ENCODE results near the gene ZNF710. TPM values are rescaled to one million over a fixed set of nuclear protein-coding genes. Genes with fewer than 3 reads are reported as not detected.
"Not testable (repeated sequence)": the region's sequence is repeated elsewhere in the genome, so short reads cannot be mapped to it uniquely, and the experiment has no call there.

Gene ZNF710, protein sequence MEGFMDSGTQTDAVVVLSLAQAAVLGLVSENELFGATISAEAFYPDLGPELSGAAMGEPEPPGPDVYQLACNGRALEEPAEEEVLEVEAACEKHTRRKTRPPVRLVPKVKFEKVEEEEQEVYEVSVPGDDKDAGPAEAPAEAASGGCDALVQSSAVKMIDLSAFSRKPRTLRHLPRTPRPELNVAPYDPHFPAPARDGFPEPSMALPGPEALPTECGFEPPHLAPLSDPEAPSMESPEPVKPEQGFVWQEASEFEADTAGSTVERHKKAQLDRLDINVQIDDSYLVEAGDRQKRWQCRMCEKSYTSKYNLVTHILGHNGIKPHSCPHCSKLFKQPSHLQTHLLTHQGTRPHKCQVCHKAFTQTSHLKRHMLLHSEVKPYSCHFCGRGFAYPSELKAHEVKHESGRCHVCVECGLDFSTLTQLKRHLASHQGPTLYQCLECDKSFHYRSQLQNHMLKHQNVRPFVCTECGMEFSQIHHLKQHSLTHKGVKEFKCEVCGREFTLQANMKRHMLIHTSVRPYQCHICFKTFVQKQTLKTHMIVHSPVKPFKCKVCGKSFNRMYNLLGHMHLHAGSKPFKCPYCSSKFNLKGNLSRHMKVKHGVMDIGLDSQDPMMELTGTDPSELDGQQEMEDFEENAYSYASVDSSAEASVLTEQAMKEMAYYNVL
- total RNA-seq (6.1 TPM), polyA plus RNA-seq (ENCODE audit: insufficient read depth in 1 of 8, insufficient read length in 8 of 8, low replicate concordance in 1 of 8) (10 to 100 TPM; 10.2 to 23.5 (median 14.2) TPM)
- long read RNA-seq, donor 1, partial matches to known transcripts, result 108 of 108 reads
- long read RNA-seq, donor 1, other reads (novel, unspliced or antisense), result 0 of 108 reads
- long read RNA-seq, donor 2, partial matches to known transcripts, result 6 of 6 reads
- long read RNA-seq, donor 2, other reads (novel, unspliced or antisense), result 0 of 6 reads
- long read RNA-seq, donor 3, full-length matches to known transcripts, result 1 of 327 reads
- long read RNA-seq, donor 3, partial matches to known transcripts, result 137 of 327 reads
- long read RNA-seq, donor 3, other reads (novel, unspliced or antisense), result 189 of 327 reads
- long read RNA-seq, donor 4, partial matches to known transcripts, result 146 of 154 reads
- long read RNA-seq, donor 4, other reads (novel, unspliced or antisense), result 7 of 154 reads
- long read RNA-seq, donor 5, full-length matches to known transcripts, result 1 of 424 reads
- long read RNA-seq, donor 5, partial matches to known transcripts, result 401 of 424 reads
- long read RNA-seq, donor 5, other reads (novel, unspliced or antisense), result 22 of 424 reads
- long read RNA-seq, donor 6, partial matches to known transcripts, result 160 of 362 reads
- long read RNA-seq, donor 6, other reads (novel, unspliced or antisense), result 202 of 362 reads
- long read RNA-seq, donor 7, partial matches to known transcripts, result 210 of 210 reads
- long read RNA-seq, donor 7, other reads (novel, unspliced or antisense), result 0 of 210 reads
- long read RNA-seq, donor 8, result 0 reads
- long read RNA-seq, donor 9, partial matches to known transcripts, result 175 of 252 reads
- long read RNA-seq, donor 9, other reads (novel, unspliced or antisense), result 77 of 252 reads
- long read RNA-seq, donor 10, partial matches to known transcripts, result 176 of 176 reads
- long read RNA-seq, donor 10, other reads (novel, unspliced or antisense), result 0 of 176 reads
- long read RNA-seq, donor 11, partial matches to known transcripts, result 155 of 160 reads
- long read RNA-seq, donor 11, other reads (novel, unspliced or antisense), result 5 of 160 reads

GRCh38 chr15:90001062-90001682, at the start of gene ZNF710:
ZNF710 (plus strand) TSS chr15:90001324; CDS start chr15:90067138, 65,814 bp downstream.
- DNase-seq, result peak; percentile 96
- H3K27me3 ChIP-seq (ENCODE audit: control insufficient read depth, insufficient read depth, low read length), result peaks cover 2% of the 10 kb centered on the region
- 0% methylated on average over 29 of the region's 42 CpGs for WGBS (ENCODE audit: insufficient coverage)
- no peaks in the 10 kb centered on the region for H3K9me3 ChIP-seq (replicated peaks; ENCODE audit: control insufficient read depth, low read depth, low read length)
- H3K4me1 ChIP-seq (ENCODE audit: control insufficient read depth, insufficient read depth, low read length), result peaks cover 40% of the 10 kb centered on the region
- peak within 1 kb of the TSS; percentile 86 for H3K27ac ChIP-seq (ENCODE audit: low read length)
- H3K4me3 ChIP-seq (ENCODE audit: low read length), result peak within 1 kb of the TSS; percentile 57
- no peaks in the 10 kb centered on the region for H3K36me3 ChIP-seq (ENCODE audit: control insufficient read depth, insufficient read depth, low read length)

GRCh38 chr15:89954541-89954940, 46.6 kb upstream of the ZNF710 start:
- WGBS (ENCODE audit: insufficient coverage), result no CpG with 5 or more reads among the region's 3 CpGs
- H3K4me3 ChIP-seq (ENCODE audit: low read length), result no peak overlapping the region
- DNase-seq, result no peak
- H3K4me1 ChIP-seq (ENCODE audit: control insufficient read depth, insufficient read depth, low read length), result no peaks in the 10 kb centered on the region
- no peak overlapping the region for H3K27ac ChIP-seq (ENCODE audit: low read length)
- H3K9me3 ChIP-seq (replicated peaks; ENCODE audit: control insufficient read depth, low read depth, low read length), result no peaks in the 10 kb centered on the region
- no peaks in the 10 kb centered on the region for H3K36me3 ChIP-seq (ENCODE audit: control insufficient read depth, insufficient read depth, low read length)
- H3K27me3 ChIP-seq (ENCODE audit: control insufficient read depth, insufficient read depth, low read length), result no peaks in the 10 kb centered on the region

- H3K27me3 ChIP-seq (ENCODE audit: control insufficient read depth, insufficient read depth, low read length); H3K4me1 ChIP-seq (ENCODE audit: control insufficient read depth, insufficient read depth, low read length); DNase-seq; H3K4me3 ChIP-seq (ENCODE audit: low read length); H3K9me3 ChIP-seq (replicated peaks; ENCODE audit: control insufficient read depth, low read depth, low read length); H3K36me3 ChIP-seq (ENCODE audit: control insufficient read depth, insufficient read depth, low read length); H3K27ac ChIP-seq (ENCODE audit: low read length): not testable (repeated sequence)
- WGBS (ENCODE audit: insufficient coverage), result 89% methylated on average over 8 of the region's 13 CpGs
Measured at GRCh38 chr15:89955449-89955998, 45.6 kb upstream of the ZNF710 start.

DNA sequence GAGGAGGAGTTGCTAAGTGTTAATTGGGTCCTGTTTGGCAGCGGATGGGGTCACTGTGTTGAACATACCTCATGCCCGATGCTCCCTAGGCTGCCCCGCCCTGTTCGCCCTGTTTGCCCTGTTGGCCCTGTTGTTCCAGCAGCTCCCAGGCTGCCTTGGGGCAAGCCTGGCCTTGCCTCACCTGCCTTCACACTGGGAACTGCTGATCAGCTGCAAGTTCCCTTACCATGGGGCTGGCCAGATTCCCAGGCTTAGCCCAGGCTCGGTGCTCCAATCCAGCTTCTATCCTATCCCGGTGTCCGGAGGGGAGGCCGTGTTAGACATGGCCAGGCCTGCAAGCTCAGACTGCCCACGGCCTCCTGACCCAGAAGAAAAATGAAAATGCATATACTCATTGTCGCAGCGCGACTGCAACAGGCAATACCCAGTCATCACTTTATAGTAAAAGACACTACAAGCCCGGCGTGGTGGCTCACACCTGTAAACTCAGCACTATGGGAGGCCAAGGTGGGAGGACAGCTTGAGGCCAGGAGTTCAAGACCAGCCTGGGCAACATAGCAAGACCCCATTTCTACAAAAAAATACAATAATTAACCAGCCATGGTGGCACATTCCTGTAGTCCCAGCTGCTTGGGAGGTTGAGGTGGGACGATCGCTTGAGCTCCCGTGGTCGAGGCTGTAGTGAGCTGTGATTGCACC, 42.9 kb upstream of the ZNF710 start:
- Histone ChIP-seq H3K27me3 (ENCODE audit: control insufficient read depth, insufficient read depth, low read length) (no peaks in the 10 kb centered on the region), H3K36me3 (ENCODE audit: control insufficient read depth, insufficient read depth, low read length) (no peaks in the 10 kb centered on the region), H3K9me3 (replicated peaks; ENCODE audit: control insufficient read depth, low read depth, low read length) (no peaks in the 10 kb centered on the region), H3K4me1 (ENCODE audit: control insufficient read depth, insufficient read depth, low read length) (no peaks in the 10 kb centered on the region), H3K27ac (ENCODE audit: low read length) (no peak overlapping the region), H3K4me3 (ENCODE audit: low read length) (no peak overlapping the region)
- WGBS (ENCODE audit: insufficient coverage), result 74% methylated on average over 8 of the region's 18 CpGs
- no peak for DNase-seq

DNA sequence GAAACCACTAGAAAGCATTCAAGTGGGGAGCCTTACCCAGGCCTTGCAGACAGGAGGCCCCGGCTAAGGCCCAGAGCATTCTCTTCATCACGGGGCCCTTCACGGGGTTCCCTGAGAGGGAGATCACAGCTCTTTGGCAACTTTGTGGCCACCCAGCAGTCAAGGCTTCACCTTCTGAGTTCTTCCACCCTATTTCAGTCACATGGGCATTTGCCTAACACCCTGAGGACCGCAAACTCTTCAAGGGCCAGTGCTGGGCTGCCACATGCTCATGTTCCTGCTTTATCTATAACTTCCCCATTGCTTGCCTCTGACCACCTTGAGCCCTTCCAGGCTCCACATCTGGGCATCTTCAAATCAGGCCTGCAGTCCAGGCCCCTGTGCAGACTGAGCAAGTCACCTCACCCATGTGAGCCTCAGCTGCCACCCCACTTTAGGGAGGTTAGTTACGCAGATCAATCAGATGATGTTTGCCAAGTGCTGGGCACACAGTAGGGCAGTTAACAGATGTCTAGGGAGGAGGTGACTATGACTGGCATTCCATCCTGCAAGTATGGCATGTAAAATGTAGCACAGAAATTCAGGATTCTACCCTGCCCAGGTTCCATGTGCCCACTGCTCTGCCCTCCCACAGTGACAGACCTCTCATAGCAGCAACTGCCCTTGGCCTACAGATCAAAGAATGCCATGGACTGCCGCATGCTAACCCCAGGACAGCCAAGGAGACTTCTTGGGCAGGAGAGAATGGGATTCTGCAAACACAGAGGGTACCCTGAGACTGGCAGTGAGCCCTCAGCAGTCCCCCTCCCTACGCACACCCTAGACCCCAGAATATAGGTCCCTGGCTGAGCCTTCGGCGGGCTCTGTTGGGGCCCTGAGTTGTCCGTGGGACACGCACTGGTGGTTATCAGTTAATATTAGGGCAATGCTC, 37.6 kb upstream of the ZNF710 start:
- Histone ChIP-seq H3K27ac (ENCODE audit: low read length) (no peak overlapping the region), H3K9me3 (replicated peaks; ENCODE audit: control insufficient read depth, low read depth, low read length) (no peaks in the 10 kb centered on the region), H3K4me1 (ENCODE audit: control insufficient read depth, insufficient read depth, low read length) (no peaks in the 10 kb centered on the region), H3K27me3 (ENCODE audit: control insufficient read depth, insufficient read depth, low read length) (no peaks in the 10 kb centered on the region), H3K36me3 (ENCODE audit: control insufficient read depth, insufficient read depth, low read length) (no peaks in the 10 kb centered on the region), H3K4me3 (ENCODE audit: low read length) (no peak overlapping the region)
- peak; percentile 16 for DNase-seq
- WGBS (ENCODE audit: insufficient coverage), result 84% methylated on average over 4 of the region's 11 CpGs

DNA sequence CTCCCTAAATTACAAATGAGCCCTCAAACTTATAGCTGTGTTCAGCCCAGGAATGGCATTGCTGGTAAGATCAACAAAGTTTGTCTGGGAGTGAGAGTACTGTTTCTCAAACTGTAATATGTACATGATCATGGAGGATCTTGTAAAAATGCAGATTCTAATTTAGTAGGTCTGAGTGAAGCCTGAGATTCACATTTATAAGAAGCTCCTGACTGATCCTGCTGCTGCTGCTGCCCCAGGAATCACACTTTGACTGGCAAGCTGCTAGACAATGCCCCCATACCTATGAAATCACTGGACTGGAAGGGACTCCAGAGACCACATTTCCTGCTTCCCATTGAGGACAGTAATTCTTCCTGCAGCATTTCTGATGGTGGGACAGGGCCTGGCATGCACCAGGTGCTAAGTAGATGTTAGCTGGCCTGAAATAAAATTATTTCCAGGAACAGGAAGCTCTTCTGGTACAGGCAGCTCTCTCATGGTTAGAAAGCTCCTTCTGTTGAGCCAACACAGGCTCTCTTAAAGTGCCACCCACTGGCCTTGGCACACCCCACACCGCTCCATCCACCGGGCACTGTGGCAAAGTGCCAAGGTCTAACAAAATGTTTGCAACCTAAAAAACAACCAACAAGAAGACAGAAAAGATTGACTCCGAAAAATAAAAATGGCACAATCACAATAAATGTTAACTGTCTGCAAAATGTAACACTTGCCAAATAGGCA, 36.7 kb upstream of the ZNF710 start:
- WGBS (ENCODE audit: insufficient coverage), result 80% methylated on average over 1 of the region's 3 CpGs

DNA sequence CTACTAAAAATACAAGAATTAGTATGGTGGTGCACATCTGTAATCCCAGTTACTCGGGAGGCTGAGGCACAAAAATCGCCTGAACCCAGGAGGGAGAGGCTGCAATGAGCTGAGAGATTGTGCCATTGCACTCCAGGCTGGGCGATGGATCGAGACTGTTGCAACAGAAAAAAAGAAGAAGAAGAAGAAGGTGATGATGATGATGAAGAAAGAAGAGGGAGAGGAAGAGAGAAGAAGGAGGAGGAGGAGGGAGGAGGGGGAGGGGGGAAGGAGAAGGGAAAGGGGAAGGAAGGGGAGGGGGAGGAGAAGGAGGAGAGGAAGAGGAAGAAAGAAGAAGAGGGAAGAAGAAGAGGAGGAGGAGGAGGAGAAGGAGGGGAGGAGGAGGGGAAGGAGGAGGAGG, 33.2 kb upstream of the ZNF710 start:
- H3K9me3 ChIP-seq (replicated peaks; ENCODE audit: control insufficient read depth, low read depth, low read length), result no peaks in the 10 kb centered on the region
- no peaks in the 10 kb centered on the region for H3K27me3 ChIP-seq (ENCODE audit: control insufficient read depth, insufficient read depth, low read length)
- H3K4me1 ChIP-seq (ENCODE audit: control insufficient read depth, insufficient read depth, low read length), result no peaks in the 10 kb centered on the region
- DNase-seq, result no peak
- no peaks in the 10 kb centered on the region for H3K36me3 ChIP-seq (ENCODE audit: control insufficient read depth, insufficient read depth, low read length)
- no peak overlapping the region for H3K4me3 ChIP-seq (ENCODE audit: low read length)
- 84% methylated on average over 4 of the region's 4 CpGs for WGBS (ENCODE audit: insufficient coverage)
- no peak overlapping the region for H3K27ac ChIP-seq (ENCODE audit: low read length)

More for the DNA sequence above, 36.7 kb upstream of the ZNF710 start:
- Histone ChIP-seq H3K36me3 (ENCODE audit: control insufficient read depth, insufficient read depth, low read length) (no peaks in the 10 kb centered on the region), H3K4me1 (ENCODE audit: control insufficient read depth, insufficient read depth, low read length) (no peaks in the 10 kb centered on the region), H3K4me3 (ENCODE audit: low read length) (no peak overlapping the region), H3K27me3 (ENCODE audit: control insufficient read depth, insufficient read depth, low read length) (no peaks in the 10 kb centered on the region), H3K9me3 (replicated peaks; ENCODE audit: control insufficient read depth, low read depth, low read length) (no peaks in the 10 kb centered on the region), H3K27ac (ENCODE audit: low read length) (no peak overlapping the region)
- no peak for DNase-seq

Data from muscle of leg (tissue), 16 donors.